ENCODE measurements around the gene ERC1.
"Not testable (repeated sequence)": the region's sequence is repeated elsewhere in the genome, so short reads cannot be mapped to it uniquely, and the experiment has no call there.

Gene ERC1

DNA sequence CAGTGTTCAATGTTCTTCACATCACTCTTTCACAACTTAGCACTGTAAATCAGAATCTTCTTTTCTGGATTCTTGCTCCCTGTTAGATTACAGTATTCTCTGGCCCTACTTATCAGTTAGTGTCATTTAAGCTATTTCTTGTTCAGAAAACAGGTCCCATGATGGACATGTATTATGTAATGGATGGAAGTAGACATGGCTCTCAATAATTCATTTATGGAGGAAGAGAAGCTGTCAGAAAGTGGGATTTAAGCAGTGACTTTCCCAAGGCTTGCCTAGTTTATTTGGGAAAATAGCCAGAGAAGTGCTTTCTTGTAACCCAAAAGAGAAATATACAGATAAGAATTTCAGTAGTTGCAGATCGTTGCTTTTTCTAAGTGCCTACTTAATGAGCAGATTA lies 1.6 kb downstream of the ERC1 start:
- H3K4me3 ChIP-seq (ENCODE audit: low read depth, low read length): no peak overlapping the region

GRCh38 chr12:996881-997280 lies 5.9 kb downstream of the ERC1 start:
- TF ChIP-seq CTCF (IDR thresholded peaks at IDR 0.05; ENCODE audit: borderline replicate concordance, insufficient read depth, low read depth, low read length): no peak
- H3K4me3 ChIP-seq (ENCODE audit: low read depth, low read length): no peak overlapping the region

More for the DNA sequence above, 1.6 kb downstream of the ERC1 start:
- no peak for TF ChIP-seq CTCF (IDR thresholded peaks at IDR 0.05; ENCODE audit: borderline replicate concordance, insufficient read depth, low read depth, low read length)

- H3K4me3 ChIP-seq (ENCODE audit: low read depth, low read length): no peak overlapping the region
- TF ChIP-seq CTCF (IDR thresholded peaks at IDR 0.05; ENCODE audit: borderline replicate concordance, insufficient read depth, low read depth, low read length): no peak
Measured at GRCh38 chr12:997505-997904, 6.5 kb downstream of the ERC1 start.

DNA sequence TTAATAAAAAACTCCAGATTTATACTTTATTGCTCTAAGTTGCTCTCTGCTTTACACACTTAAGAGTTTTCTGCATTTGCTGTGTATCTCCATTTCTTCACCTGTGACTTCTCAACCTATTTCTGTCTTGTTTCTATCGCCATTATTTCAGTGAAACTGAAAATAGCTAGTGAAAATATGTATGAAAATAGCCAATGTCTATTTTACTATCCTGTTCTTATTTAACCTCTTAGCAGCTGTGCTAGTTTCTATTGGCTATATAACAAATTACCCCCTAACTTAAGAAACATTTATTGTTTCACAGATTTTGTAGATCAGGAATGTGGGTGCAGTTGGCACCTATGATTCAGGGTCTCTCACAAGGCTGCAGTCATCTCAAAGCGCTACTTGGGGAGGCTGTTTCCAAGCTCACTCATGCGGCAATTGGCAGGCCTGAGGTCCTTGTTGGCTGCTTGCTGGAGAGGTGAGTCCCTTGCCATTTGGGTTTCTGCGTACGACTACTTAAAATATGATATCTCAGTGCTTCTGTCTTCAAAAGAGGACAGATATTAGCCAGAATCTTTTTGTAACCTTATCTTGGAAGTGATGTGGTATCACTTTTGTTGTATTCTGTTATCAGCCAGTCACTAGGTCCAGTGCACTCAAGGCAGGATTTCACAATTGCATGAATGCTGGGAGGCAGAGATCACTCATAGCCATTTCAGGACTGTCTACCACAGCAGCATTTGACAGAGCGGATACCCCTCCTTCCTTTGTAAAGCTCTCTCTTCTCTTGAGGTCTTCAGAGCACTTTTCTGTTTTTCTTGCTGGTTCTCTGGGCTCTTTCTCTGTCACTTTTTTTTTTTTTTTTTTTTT lies 7.2 kb downstream of the ERC1 start:
- TF ChIP-seq CTCF (IDR thresholded peaks at IDR 0.05; ENCODE audit: borderline replicate concordance, insufficient read depth, low read depth, low read length): no peak
- H3K4me3 ChIP-seq (ENCODE audit: low read depth, low read length): no peak overlapping the region

- H3K4me3 ChIP-seq (ENCODE audit: low read depth, low read length): not testable (repeated sequence)
Measured at GRCh38 chr12:999736-1000135, 8.7 kb downstream of the ERC1 start.

- no peak for TF ChIP-seq CTCF (IDR thresholded peaks at IDR 0.05; ENCODE audit: borderline replicate concordance, insufficient read depth, low read depth, low read length)
- H3K4me3 ChIP-seq (ENCODE audit: low read depth, low read length): no peak overlapping the region
Measured at GRCh38 chr12:1001507-1001906, 10.5 kb downstream of the ERC1 start.

DNA sequence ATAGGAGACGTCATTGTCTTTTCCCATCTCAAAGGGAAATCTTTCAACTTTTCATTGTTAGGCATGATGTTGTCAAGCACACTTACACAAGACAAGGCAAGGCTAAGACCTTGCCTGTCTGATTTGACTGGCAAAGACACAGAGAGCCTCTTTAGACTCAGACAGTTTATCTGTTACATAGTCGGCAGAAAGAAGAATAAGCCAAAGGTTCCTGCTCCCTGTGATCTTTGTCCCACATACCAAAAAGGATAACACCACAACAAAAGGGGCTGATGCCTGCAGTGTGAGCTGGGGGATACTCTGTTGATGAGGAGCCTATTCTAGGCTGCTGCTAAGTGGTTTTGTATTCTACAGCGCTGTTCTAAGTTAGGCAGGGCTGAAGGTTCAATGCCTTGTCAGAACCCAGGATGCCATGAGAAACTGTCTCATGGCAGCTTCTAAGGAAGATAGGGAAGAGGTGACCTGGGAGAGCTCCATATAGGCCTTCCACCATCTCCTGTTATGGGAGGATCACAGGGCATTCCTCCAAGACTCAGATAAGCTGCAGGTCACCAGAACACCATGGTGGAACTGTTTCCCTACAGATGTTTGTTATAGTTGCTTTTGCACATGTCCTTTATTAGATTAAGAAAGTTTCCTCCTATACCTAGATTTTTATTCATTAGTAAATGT lies 12.7 kb downstream of the ERC1 start:
- TF ChIP-seq CTCF (IDR thresholded peaks at IDR 0.05; ENCODE audit: borderline replicate concordance, insufficient read depth, low read depth, low read length): no peak

More for the DNA sequence above, 12.7 kb downstream of the ERC1 start:
- H3K4me3 ChIP-seq (ENCODE audit: low read depth, low read length): no peak overlapping the region

All from GM12875 (cell line).